Measurements from ENCODE around the gene PTPRN2. TPM values are rescaled to one million over a fixed set of nuclear protein-coding genes. Genes with fewer than 3 reads are reported as not detected.

Gene PTPRN2
- total RNA-seq, 2 experiments from 2014 or later = 0.46 to 0.51 TPM

DNA sequence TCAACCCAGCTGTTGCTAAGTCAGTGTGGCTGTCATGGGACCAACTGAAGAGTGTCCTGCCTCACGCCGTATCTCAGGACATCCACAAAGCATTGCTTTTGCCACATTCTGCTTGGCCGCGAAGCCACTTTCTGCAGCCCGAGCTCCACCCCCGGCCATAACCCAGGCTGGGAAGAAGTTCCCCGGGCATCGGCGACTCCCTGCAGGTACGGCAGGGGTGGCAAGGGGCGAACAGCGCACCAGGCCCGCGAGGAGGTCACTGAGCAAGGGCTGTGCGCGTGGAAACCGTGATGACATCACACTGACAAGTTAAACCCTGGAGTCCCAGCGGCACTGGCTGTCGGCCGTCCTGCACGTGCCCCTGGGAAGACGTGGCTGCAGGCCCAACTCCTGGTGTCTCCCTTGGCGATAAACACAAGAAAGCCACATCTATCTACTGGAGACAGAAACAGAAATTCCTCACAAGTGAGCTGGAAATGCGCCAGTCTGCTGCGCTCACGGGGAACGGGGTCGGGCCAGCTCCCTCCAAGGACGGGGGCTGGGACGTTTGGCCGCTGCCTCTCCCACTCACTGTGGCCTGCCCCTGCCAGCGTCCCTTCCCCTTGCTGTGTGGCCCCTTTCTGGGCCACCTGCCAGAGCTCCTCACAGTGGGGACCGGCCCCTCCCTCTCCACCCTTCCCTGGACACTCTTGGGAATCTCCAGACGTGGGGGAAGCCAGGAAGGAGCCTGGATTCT lies 924.5 kb downstream of the PTPRN2 start:
- Mint-ChIP-seq H3K27me3 (no peaks in the 10 kb centered on the region), H3K4me1 (peaks cover 17% of the 10 kb centered on the region), H3K27ac (no peak overlapping the region), H3K9me3 (ENCODE audit: low read depth) (no peaks in the 10 kb centered on the region), H3K4me3 (no peak overlapping the region), H3K36me3 (ENCODE audit: low read depth) (no peaks in the 10 kb centered on the region)
- ATAC-seq = no peak
- DNase-seq = no peak
- CTCF ChIA-PET = interaction anchor here (0.6 kb wide), 2 partner anchors 17 to 1029 kb away, joined by 3 read pairs; no protein-coding TSS in a partner anchor
- intact Hi-C loops (cut with DNase I, micrococcal nuclease) = no loop called here
- POLR2A ChIA-PET = no interaction called here

DNA sequence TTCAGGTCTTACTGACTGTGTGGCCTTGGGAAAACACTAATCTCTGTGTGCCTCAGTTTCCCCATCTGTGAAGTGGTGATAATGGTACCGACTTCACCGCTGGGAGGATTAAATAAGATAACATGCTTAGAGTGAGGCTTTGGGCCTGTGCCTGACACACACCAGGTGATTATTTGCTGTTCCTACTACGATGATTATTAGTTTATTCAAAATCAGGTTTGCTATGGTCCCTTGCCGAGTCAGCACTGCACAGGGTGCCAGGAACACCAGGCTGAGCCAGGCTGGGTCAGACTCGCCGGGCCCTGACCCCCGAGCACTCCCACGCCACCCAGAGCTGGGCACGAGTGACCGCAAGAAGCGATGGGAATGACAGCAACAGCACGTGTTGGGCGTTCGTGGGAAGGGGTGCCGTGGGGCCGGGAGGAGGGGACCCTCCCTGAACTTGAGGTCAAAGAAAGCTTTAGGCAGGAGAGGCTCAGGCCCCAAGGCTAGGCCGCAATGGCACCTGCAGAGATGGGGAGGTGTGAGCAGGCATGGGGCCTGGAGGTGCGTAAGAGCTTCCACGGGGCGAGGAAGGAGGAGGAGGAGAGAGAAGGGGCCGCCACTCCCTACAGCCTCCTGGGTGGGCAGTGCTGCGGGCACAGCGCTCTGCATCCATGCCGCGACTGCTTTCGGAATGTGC lies 925.4 kb downstream of the PTPRN2 start:
- intact Hi-C loops (cut with DNase I, micrococcal nuclease) = no loop called here
- Mint-ChIP-seq H3K4me3 (no peak overlapping the region), H3K36me3 (ENCODE audit: low read depth) (no peaks in the 10 kb centered on the region), H3K4me1 (peaks cover 14% of the 10 kb centered on the region), H3K9me3 (ENCODE audit: low read depth) (no peaks in the 10 kb centered on the region), H3K27ac (no peak overlapping the region), H3K27me3 (no peaks in the 10 kb centered on the region)
- ChIA-PET CTCF (no interaction called here), POLR2A (no interaction called here)
- no peak for ATAC-seq
- DNase-seq = no peak

DNA sequence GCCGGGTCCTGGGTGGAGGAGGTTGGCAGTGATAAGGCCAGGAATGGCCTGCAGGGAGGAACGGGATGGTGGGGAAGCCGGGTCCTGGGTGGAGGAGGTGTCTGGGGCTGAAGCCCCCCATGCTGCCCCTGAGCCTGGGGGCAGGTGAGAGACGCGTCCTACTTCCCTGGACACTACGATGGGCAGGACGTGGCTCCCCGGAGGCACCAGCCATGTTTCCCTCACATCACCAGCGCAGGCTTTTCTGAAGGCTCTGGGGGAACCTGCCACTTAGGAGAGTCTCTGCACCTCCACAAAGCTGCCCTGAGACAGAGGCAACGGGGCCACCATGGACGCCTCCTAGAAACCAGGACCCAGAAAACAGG lies 926.0 kb downstream of the PTPRN2 start:
- Mint-ChIP-seq H3K4me1 (peaks cover 14% of the 10 kb centered on the region), H3K36me3 (ENCODE audit: low read depth) (no peaks in the 10 kb centered on the region), H3K4me3 (no peak overlapping the region), H3K27me3 (no peaks in the 10 kb centered on the region), H3K9me3 (ENCODE audit: low read depth) (no peaks in the 10 kb centered on the region), H3K27ac (no peak overlapping the region)
- DNase-seq = no peak
- intact Hi-C loops (cut with DNase I, micrococcal nuclease) = no loop called here
- ATAC-seq = no peak
- ChIA-PET CTCF (no interaction called here), POLR2A (no interaction called here)

DNA sequence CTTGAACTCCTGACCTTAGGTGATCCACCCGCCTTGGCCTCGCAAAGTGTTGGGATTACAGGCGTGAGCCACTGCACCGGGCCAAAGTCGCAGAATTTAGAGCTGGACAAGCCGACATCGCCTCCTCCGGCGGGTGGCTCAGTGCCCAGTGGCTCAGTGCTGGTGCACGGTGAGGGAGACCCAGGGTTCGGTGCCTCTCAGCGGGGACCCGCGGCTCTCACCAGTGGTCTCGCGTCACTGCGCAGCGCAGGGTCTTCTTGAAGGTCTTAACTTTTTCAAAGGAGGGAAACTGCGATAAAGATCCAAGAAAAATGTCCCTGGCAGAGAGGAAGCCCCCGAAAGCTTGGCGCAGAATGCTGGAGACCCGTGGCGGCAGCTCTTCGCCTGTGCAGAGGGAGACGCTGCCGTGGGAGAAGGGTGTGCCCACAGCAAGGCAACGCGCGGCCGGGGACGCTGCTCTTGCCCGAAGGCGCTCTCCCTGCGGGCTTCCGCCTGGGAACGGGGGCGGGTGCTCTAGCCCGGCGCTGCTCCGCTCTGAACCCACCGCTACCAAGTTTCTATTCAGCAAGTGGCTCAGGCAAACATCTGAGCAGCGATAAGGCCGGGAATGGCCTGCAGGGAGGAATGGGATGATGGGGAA lies 926.5 kb downstream of the PTPRN2 start:
- Mint-ChIP-seq H3K4me1 (peaks cover 14% of the 10 kb centered on the region), H3K4me3 (no peak overlapping the region), H3K27me3 (no peaks in the 10 kb centered on the region), H3K9me3 (ENCODE audit: low read depth) (no peaks in the 10 kb centered on the region), H3K27ac (no peak overlapping the region), H3K36me3 (ENCODE audit: low read depth) (no peaks in the 10 kb centered on the region)
- no peak for DNase-seq
- ATAC-seq = no peak
- intact Hi-C loops (cut with DNase I, micrococcal nuclease) = no loop called here
- CTCF ChIA-PET = no interaction called here
- POLR2A ChIA-PET = no interaction called here

DNA sequence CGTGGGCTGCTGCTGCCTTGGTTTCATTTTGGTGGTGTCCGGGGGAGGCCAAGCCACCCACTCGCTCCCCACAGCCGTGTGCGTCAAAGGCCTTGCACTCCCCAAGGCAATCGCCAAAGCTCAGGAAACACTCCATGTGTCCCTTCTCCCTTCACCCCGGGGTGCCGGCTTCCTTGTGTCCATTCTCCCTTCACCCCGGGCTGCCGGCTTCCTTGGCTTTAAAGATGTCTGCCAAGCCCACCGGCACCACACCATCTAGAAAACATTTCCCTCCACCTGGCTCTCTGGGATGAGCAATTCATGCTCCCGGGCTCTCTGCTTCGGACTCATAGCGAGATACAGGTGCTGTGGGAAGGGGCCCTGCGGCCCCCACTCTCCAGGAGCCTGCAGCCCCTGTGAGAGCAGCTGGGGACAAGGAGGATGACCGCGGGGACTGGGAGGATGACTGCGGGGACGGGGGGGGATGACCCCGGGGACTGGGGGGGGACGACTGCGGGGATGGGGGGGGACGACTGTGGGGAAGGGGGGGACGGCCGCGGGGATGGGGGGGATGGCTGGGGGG lies 928.7 kb downstream of the PTPRN2 start:
- CTCF ChIA-PET = no interaction called here
- Mint-ChIP-seq H3K4me1 (peaks cover 14% of the 10 kb centered on the region), H3K27me3 (no peaks in the 10 kb centered on the region), H3K36me3 (ENCODE audit: low read depth) (no peaks in the 10 kb centered on the region), H3K4me3 (no peak overlapping the region), H3K27ac (no peak overlapping the region), H3K9me3 (ENCODE audit: low read depth) (no peaks in the 10 kb centered on the region)
- DNase-seq (no peak), ATAC-seq (no peak)
- POLR2A ChIA-PET = no interaction called here
- intact Hi-C loops (cut with DNase I, micrococcal nuclease) = no loop called here

DNA sequence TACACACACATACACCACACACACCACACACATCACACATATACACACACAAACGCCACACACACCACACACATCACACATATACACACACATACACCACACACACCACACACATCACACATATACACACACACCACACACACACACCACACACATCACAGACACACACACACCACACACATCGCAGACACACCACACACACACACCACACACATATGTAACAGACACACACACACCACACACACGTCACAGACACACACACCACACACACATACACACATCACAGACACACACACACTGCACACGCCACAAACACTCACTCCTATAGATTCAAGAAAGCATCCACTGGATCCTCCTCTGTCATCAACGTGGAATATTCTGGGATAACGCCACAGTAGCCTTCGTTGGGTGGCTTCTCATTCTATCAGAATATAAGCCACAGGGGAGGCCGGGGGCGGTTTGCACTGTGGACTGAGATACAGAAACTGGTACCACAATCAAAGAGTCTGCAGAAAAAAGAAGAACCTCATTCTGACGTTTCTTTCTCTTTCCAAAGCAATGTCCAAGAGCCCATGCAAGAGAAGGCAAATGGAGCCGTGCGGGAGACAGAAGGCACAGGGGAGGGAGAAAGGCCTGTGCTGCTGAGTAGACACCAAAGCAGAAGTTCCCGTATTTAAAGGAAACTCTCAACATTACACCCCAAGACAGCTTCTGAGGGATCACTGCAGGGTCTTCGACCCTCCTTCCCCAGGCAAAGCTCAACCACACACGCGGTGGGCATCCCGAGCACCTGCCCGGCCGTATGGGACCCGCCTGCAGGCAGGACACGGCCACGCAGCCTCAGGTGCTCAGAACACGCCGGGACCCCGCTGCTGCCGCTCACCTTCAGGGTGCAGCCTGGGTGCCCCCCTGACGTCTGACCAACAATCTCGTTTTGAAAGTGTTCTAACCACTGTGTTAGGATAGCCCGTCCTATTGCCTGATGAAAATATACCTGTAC lies 929.6 kb downstream of the PTPRN2 start:
- Mint-ChIP-seq H3K27me3 (no peaks in the 10 kb centered on the region), H3K36me3 (ENCODE audit: low read depth) (no peaks in the 10 kb centered on the region), H3K9me3 (ENCODE audit: low read depth) (no peaks in the 10 kb centered on the region), H3K4me1 (peaks cover 14% of the 10 kb centered on the region), H3K27ac (no peak overlapping the region), H3K4me3 (no peak overlapping the region)
- ChIA-PET CTCF (no interaction called here), POLR2A (no interaction called here)
- intact Hi-C loops (cut with DNase I, micrococcal nuclease) = no loop called here
- ATAC-seq (no peak), DNase-seq (no peak)

DNA sequence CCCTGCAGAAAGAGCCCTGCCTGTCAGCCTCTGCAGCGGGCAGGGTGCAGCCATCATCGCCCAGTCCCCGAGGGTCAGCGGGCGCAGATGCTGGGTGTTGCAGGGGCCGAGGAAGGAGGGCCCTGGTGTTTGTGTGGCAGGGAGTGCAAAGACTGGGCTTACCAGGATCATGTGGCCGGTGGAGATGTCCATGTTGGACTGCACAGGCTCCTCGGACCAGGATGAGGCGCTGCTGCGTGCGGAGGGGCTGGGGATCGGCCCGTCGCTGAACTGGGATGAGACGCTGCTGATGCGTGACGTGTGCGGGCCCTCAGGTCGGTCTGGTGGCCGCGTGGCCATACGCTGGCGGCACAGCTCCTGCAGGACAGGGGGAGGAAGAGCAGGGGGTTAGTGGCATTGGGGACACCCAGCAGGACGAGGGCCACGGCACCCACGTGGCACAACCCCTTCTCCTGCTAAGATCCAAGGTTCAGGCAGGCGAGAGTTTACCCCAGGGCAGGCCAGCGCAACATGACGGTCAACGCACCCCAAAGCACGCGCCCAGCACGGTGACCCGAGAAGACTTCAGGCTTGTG lies 931.3 kb downstream of the PTPRN2 start:
- Mint-ChIP-seq H3K36me3 (ENCODE audit: low read depth) (no peaks in the 10 kb centered on the region), H3K4me1 (peaks cover 14% of the 10 kb centered on the region), H3K4me3 (no peak overlapping the region), H3K27me3 (no peaks in the 10 kb centered on the region), H3K27ac (no peak overlapping the region), H3K9me3 (ENCODE audit: low read depth) (no peaks in the 10 kb centered on the region)
- DNase-seq (no peak), ATAC-seq (no peak)
- POLR2A ChIA-PET = no interaction called here
- intact Hi-C loops (cut with DNase I, micrococcal nuclease) = no loop called here
- CTCF ChIA-PET = no interaction called here

DNA sequence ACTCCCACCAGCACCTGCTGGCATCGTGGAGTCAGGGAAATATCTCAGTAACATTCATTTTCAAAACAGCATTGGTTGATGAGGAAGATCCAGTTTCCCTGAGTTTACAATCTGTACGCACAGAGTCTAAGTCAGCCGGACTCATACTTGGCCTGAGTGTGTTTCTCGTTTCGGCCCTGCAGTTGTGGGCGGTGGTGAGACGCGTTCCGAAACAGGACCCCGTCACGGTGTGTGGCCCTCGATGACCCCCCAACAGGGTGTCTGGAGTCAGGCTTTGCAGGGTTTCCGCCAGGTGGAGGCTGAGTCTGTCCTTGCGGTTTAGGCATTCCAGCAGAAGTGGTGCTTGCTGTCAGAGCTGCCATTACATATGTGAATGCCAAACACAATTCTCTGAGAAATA lies 933.3 kb downstream of the PTPRN2 start:
- CTCF ChIA-PET = no interaction called here
- no peak for ATAC-seq
- intact Hi-C loops (cut with DNase I, micrococcal nuclease) = no loop called here
- POLR2A ChIA-PET = no interaction called here
- Mint-ChIP-seq H3K36me3 (ENCODE audit: low read depth) (no peaks in the 10 kb centered on the region), H3K4me1 (peaks cover 6% of the 10 kb centered on the region), H3K27ac (no peak overlapping the region), H3K4me3 (no peak overlapping the region), H3K27me3 (no peaks in the 10 kb centered on the region), H3K9me3 (ENCODE audit: low read depth) (no peaks in the 10 kb centered on the region)
- DNase-seq = no peak

DNA sequence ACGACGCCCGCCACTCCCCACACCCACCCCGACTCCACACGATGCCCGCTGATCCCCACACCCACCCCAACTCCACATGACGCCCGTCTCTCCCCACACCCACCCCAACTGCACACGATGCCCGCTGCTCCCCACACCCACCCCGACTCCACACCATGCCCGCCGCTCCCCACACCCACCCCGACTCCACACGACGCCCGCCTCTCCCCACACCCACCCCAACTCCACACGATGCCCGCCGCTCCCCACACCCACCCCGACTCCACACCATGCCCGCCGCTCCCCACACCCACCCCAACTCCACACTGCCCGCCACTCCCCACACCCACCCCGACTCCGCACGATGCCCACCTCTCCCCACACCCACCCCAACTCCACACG lies 933.8 kb downstream of the PTPRN2 start:
- Mint-ChIP-seq H3K27me3 (no peaks in the 10 kb centered on the region), H3K9me3 (ENCODE audit: low read depth) (no peaks in the 10 kb centered on the region), H3K4me3 (no peak overlapping the region), H3K36me3 (ENCODE audit: low read depth) (no peaks in the 10 kb centered on the region), H3K4me1 (peaks cover 4% of the 10 kb centered on the region), H3K27ac (no peak overlapping the region)
- no peak for ATAC-seq
- ChIA-PET POLR2A (no interaction called here), CTCF (no interaction called here)
- no peak for DNase-seq
- intact Hi-C loops (cut with DNase I, micrococcal nuclease) = no loop called here

DNA sequence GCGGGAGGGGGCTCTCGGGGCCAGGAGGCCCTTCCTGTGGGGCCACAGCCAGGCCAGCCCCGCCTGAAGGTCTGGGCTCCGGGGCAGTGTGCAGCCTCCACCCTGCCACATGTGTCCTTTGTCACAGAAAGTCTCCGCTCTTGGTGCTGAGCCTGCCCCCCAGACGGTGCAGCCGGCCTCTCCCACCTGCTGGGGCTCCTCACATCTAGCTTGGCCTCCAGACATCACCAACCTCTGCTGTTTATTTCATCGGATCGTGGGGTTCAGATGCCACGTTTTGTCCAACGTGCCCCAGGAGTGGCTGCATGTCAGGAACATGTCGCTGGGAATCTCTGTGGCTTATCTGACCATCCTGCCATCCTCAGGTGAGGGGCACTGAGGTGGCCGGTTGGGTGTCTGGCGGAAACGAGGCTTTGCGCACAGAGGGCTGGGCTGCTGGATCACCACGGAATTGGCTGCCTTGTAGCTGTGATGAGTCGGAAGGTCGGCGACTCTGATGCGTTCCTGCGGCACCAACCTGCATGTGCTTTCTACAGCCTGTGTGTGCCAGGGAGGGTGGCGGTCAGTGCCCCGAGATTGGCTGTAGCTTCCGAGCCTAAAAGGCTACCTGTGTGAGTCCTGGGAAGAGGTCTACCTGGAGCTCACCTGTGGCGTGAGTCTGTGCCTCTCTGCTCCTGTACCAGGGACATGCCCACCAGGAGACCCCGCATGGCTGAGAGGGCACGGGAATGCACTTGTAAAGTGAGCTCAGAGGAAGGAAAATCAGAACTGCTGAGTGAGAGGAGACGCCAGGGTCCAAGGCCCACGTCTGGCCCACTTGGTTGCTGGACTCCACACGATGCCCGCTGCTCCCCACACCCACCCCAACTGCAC lies 934.4 kb downstream of the PTPRN2 start:
- CTCF ChIA-PET = no interaction called here
- H3K27me3 Mint-ChIP-seq = no peaks in the 10 kb centered on the region
- H3K9me3 Mint-ChIP-seq (ENCODE audit: low read depth) = no peaks in the 10 kb centered on the region
- POLR2A ChIA-PET = no interaction called here
- intact Hi-C loops (cut with DNase I, micrococcal nuclease) = no loop called here
- DNase-seq = no peak
- ATAC-seq = no peak
- no peak overlapping the region for H3K4me3 Mint-ChIP-seq
- H3K36me3 Mint-ChIP-seq (ENCODE audit: low read depth) = no peaks in the 10 kb centered on the region
- H3K27ac Mint-ChIP-seq = no peak overlapping the region
- no peaks in the 10 kb centered on the region for H3K4me1 Mint-ChIP-seq
